GM23248 (cell line): ENCODE results near the gene HOXC13. TPM values are rescaled to one million over a fixed set of nuclear protein-coding genes. Genes with fewer than 3 reads are reported as not detected.

ENCODE experiments used
- DNase-seq: peaks from one replicate; pipeline ENCODE4 v3.0.0-alpha.2; 2015
- H2AFZ ChIP-seq: fragments of 200-600 bp; sonication (generic); 2 replicates; pipeline ENCODE4 v1.6.1; 2016; ENCODE audit warnings: antibody characterized with exemption
- H3F3A ChIP-seq: fragments of 200-600 bp; sonication (generic); 2 replicates; pipeline ENCODE4 v1.6.1; 2016; ENCODE audit warnings: mild to moderate bottlenecking, antibody characterized with exemption, mixed run types; ENCODE audit not compliant: insufficient read depth
- H3K27ac ChIP-seq: fragments of 200-600 bp; sonication (generic); 2 replicates; pipeline ENCODE4 v1.5.1; 2016; ENCODE audit warnings: mild to moderate bottlenecking
- H3K27me3 ChIP-seq: fragments of 200-600 bp; sonication (generic); replicated peaks from 2 replicates; pipeline ENCODE4 v1.6.1; 2016; ENCODE audit warnings: mild to moderate bottlenecking; ENCODE audit not compliant: insufficient read depth
- H3K36me3 ChIP-seq: fragments of 200-600 bp; sonication (generic); 2 replicates; pipeline ENCODE4 v1.6.1; 2016; ENCODE audit warnings: low read depth, mild to moderate bottlenecking
- H3K4me1 ChIP-seq: fragments of 200-600 bp; sonication (generic); 2 replicates; pipeline ENCODE4 v1.6.1; 2016; ENCODE audit warnings: mild to moderate bottlenecking; ENCODE audit not compliant: insufficient read depth
- H3K4me2 ChIP-seq: fragments of 200-600 bp; sonication (generic); one replicate; pipeline ENCODE4 v1.6.1; 2016; ENCODE audit warnings: mild to moderate bottlenecking; ENCODE audit not compliant: unreplicated experiment
- H3K4me3 ChIP-seq: fragments of 200-600 bp; sonication (generic); 2 replicates; pipeline ENCODE4 v1.5.1; 2016; ENCODE audit warnings: mild to moderate bottlenecking
- H3K79me2 ChIP-seq: fragments of 200-600 bp; sonication (generic); 2 replicates; pipeline ENCODE4 v1.6.1; 2016; ENCODE audit warnings: mild to moderate bottlenecking; ENCODE audit not compliant: insufficient read depth
- H3K9ac ChIP-seq: fragments of 200-600 bp; sonication (generic); 2 replicates; pipeline ENCODE4 v1.6.1; 2016; ENCODE audit warnings: mild to moderate bottlenecking
- H3K9me2 ChIP-seq: fragments of 200-600 bp; sonication (generic); 2 replicates; pipeline ENCODE4 v1.6.1; 2016; ENCODE audit warnings: mixed run types, mild to moderate bottlenecking, moderate library complexity; ENCODE audit not compliant: insufficient read depth
- H3K9me3 ChIP-seq: fragments of 200-600 bp; sonication (generic); one replicate; pipeline ENCODE4 v1.6.1; 2017; ENCODE audit warnings: low read depth
- H4K20me1 ChIP-seq: fragments of 200-600 bp; sonication (generic); 2 replicates; pipeline ENCODE4 v1.6.0; 2016; ENCODE audit not compliant: insufficient read depth
- EZH2 ChIP-seq: fragments of 200-600 bp; sonication (generic); IDR thresholded peaks from 2 replicates; pipeline ENCODE4 v1.6.1; 2018; ENCODE audit warnings: antibody characterized with exemption, mild to moderate bottlenecking; ENCODE audit not compliant: insufficient read depth, poor library complexity, severe bottlenecking
- EZH2phosphoT487 ChIP-seq: fragments of 200-600 bp; sonication (generic); IDR thresholded peaks from 2 replicates; pipeline ENCODE4 v1.6.1; 2018; ENCODE audit warnings: antibody characterized with exemption, moderate library complexity, mild to moderate bottlenecking, low read depth; ENCODE audit not compliant: insufficient read depth
- WGBS, 2 experiments: methylation state at CpG; one replicate each; pipeline ENCODE4 v1.1.6; 2015 to 2017; ENCODE audit warnings: low lambda C conversion rate in 2 of 2, low coverage in 1 of 2; ENCODE audit errors: missing lambda C conversion rate in 2 of 2; 5-methylcytosine and 5-hydroxymethylcytosine counted together
- in situ Hi-C: fragments of 300-500 bp; cut with MboI; formaldehyde crosslinking; loops from 2 replicates; pipeline ENCODE4 v1.15.0; 2020
- polyA plus RNA-seq: library from polyadenylated mRNA; unstranded; fragments of >200 nt; fragmentation: Nextera tagmentation; extraction: Ambion mirVana; gene quantifications from 2 replicates; pipeline ENCODE4 v1.2.1, GENCODE V29; 2016
- total RNA-seq: library from RNA; depleted of rRNA; stranded (reverse); fragments of >200 nt; shearing (Covaris generic); gene quantifications from 2 replicates; pipeline ENCODE4 v1.2.3, GENCODE V29; 2014

Gene HOXC13
- total and polyA plus RNA-seq, 2 experiments from 2014 or later: not detected

DNA sequence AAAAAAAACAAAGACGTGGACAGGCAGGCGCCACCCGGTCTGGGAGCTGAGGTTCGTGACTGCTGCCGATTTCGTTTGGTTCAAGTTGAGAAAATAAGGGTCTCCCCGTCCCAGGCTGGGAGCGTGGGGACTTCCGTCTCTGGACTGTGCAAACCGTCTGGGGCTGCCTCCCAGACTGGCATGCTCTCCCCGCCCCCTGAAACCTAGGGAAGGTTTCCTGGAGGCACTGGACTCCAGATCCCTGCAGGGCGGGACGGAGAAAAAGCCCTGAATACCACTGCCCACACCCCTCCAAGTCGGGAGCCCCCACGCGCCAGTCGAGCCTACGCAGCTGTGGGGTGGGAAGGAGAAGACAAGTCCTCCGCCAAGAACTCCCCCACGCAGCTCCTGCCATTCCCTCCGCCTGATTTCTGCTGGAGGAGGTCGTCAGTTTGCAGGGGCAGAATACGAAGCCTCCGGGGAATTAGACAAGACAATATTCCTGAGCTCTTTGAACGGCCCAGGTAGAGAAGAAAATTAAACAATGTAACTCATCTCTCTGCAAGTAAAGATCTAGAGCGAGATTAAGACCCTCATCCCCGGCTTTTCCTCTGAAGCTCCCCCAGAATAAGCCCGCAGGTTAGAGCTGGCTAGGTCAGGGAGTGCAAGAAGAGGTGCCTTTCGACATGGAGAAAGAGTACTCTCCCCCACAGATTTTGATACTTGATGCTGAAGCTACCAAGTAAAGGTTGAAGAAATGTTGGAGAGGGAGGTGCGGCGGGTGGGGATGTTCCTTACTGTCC is 10.4 kb upstream of the HOXC13 start:
- Histone ChIP-seq H3K4me3 (no peak overlapping the region), H2AFZ (no peak overlapping the region), H3K27me3 (peaks cover 99% of the 10 kb centered on the region), H3K9me3 (no peaks in the 10 kb centered on the region), H3K4me1 (no peaks in the 10 kb centered on the region), H4K20me1 (no peaks in the 10 kb centered on the region), H3F3A (no peaks in the 10 kb centered on the region), H3K9me2 (no peaks in the 10 kb centered on the region), H3K4me2 (no peak overlapping the region), H3K36me3 (no peaks in the 10 kb centered on the region), H3K27ac (no peak overlapping the region), H3K9ac (no peak overlapping the region), H3K79me2 (no peaks in the 10 kb centered on the region)
- in situ Hi-C loops: no loop called here
- 10 to 11% methylated on average over 29 to 31 of the region's 31 CpGs for WGBS, 2 experiments
- no peak for DNase-seq
- TF ChIP-seq EZH2: peak; percentile 23
- TF ChIP-seq EZH2phosphoT487: no peak

DNA sequence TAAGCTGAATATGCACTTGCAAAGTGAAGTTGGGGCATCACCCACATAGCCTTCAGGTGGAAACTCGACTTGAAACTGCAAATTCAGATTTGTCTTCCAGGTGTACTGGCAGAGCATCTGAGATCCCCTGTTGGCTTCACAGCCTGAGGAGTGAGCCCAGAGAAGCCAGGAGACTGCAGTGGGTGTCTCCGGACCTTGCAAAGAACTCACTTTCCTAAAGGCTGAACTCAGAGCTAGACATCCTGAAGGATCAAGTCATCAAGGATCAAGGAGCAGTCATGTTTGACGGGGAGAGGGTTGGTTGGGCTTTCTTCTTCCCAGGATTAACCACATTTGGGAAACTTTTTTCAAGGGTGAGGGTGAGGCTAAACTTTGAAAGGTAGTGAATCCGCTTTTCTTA is 9.1 kb upstream of the HOXC13 start:
- TF ChIP-seq EZH2 (no peak), EZH2phosphoT487 (no peak)
- Histone ChIP-seq H3K9me2 (no peaks in the 10 kb centered on the region), H3K4me1 (no peaks in the 10 kb centered on the region), H3K79me2 (no peaks in the 10 kb centered on the region), H2AFZ (no peak overlapping the region), H3F3A (no peaks in the 10 kb centered on the region), H4K20me1 (no peaks in the 10 kb centered on the region), H3K4me3 (no peak overlapping the region), H3K4me2 (no peak overlapping the region), H3K9ac (no peak overlapping the region), H3K36me3 (no peaks in the 10 kb centered on the region), H3K27ac (no peak overlapping the region), H3K9me3 (no peaks in the 10 kb centered on the region), H3K27me3 (peaks cover 100% of the 10 kb centered on the region)
- in situ Hi-C loops: no loop called here
- no peak for DNase-seq
- WGBS, 2 experiments: 15 to 18% methylated on average over 4 of the region's 4 CpGs

DNA sequence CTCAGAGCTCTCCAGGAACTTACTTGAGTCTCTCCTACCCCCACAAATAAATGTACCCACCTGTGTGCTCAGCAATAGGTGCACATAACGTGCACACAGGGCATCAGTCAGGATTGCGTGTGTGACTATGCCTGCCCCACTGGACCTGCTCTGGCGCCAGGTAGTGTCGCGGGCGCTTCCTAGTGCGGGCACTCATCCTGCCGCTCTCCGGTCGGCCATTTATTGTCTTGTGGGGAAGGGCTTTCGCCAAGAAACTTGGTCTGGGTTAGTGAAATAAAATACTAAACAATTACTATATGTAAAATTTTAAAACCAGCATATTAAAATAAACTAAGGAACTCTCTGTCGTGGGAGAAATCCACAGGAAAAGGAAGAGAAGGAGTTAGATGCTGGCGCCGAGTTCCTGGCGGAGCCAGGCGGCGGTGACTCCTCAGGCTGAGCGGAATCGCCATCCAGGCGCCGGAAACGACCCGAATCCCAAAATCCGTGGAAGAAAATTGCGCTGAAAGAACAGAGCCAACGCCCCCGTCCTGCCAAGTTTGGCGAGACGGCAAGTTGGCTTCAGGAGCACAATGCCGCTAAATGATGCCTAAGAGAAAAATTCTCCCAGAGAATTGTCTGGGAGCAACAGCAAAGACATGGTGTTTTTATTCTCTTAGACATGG is 7.9 kb upstream of the HOXC13 start:
- Histone ChIP-seq H3K4me1 (no peaks in the 10 kb centered on the region), H3K27ac (no peak overlapping the region), H3K9me3 (no peaks in the 10 kb centered on the region), H3K4me3 (no peak overlapping the region), H2AFZ (no peak overlapping the region), H3K9me2 (no peaks in the 10 kb centered on the region), H3K79me2 (no peaks in the 10 kb centered on the region), H4K20me1 (no peaks in the 10 kb centered on the region), H3K4me2 (no peak overlapping the region), H3K27me3 (peaks cover 100% of the 10 kb centered on the region), H3F3A (no peaks in the 10 kb centered on the region), H3K36me3 (no peaks in the 10 kb centered on the region), H3K9ac (no peak overlapping the region)
- TF ChIP-seq EZH2phosphoT487 (no peak), EZH2 (no peak)
- DNase-seq: no peak
- WGBS, 2 experiments: 15 to 16% methylated on average over 30 of the region's 30 CpGs
- in situ Hi-C loops: no loop called here

- DNase-seq: no peak
- H3K9me2 ChIP-seq: no peaks in the 10 kb centered on the region
- in situ Hi-C loops: no loop called here
- TF ChIP-seq EZH2phosphoT487: no peak
- no peak for TF ChIP-seq EZH2
- H3K79me2 ChIP-seq: no peaks in the 10 kb centered on the region
- no peaks in the 10 kb centered on the region for H3F3A ChIP-seq
- H2AFZ ChIP-seq: no peak overlapping the region
- H3K9ac ChIP-seq: no peak overlapping the region
- no peaks in the 10 kb centered on the region for H3K9me3 ChIP-seq
- no peaks in the 10 kb centered on the region for H3K36me3 ChIP-seq
- H3K4me3 ChIP-seq: no peak overlapping the region
- WGBS, 2 experiments: 24 to 25% methylated on average over 4 of the region's 4 CpGs
- H3K4me2 ChIP-seq: no peak overlapping the region
- no peaks in the 10 kb centered on the region for H4K20me1 ChIP-seq
- peaks cover 100% of the 10 kb centered on the region for H3K27me3 ChIP-seq
- no peaks in the 10 kb centered on the region for H3K4me1 ChIP-seq
- H3K27ac ChIP-seq: no peak overlapping the region
These were observed 6.6 kb upstream of the HOXC13 start for GRCh38 chr12:53931844-53932581.
